ENCODE data around the gene PROZ. TPM values are rescaled to one million over a fixed set of nuclear protein-coding genes. Genes with fewer than 3 reads are reported as not detected.
"Not testable (repeated sequence)": the region's sequence is repeated elsewhere in the genome, so short reads cannot be mapped to it uniquely, and the experiment has no call there.

Gene PROZ
- not detected in 2 replicates for total RNA-seq (ENCODE audit: low replicate concordance)

- H3K4me3 ChIP-seq (ENCODE audit: low read depth, low read length): no peak within 1 kb of the TSS
- DNase-seq (ENCODE audit: low read depth): no peak
- TF ChIP-seq, protein P1, sequence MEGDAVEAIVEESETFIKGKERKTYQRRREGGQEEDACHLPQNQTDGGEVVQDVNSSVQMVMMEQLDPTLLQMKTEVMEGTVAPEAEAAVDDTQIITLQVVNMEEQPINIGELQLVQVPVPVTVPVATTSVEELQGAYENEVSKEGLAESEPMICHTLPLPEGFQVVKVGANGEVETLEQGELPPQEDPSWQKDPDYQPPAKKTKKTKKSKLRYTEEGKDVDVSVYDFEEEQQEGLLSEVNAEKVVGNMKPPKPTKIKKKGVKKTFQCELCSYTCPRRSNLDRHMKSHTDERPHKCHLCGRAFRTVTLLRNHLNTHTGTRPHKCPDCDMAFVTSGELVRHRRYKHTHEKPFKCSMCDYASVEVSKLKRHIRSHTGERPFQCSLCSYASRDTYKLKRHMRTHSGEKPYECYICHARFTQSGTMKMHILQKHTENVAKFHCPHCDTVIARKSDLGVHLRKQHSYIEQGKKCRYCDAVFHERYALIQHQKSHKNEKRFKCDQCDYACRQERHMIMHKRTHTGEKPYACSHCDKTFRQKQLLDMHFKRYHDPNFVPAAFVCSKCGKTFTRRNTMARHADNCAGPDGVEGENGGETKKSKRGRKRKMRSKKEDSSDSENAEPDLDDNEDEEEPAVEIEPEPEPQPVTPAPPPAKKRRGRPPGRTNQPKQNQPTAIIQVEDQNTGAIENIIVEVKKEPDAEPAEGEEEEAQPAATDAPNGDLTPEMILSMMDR (IDR thresholded peaks at IDR 0.05; ENCODE audit: insufficient read depth, low read length): no peak
Observed at GRCh38 chr13:113157929-113158747, at the start of gene PROZ. Gene PROZ (plus strand): TSS chr13:113158648. CDS start chr13:113158661, 13 bp downstream.

DNA sequence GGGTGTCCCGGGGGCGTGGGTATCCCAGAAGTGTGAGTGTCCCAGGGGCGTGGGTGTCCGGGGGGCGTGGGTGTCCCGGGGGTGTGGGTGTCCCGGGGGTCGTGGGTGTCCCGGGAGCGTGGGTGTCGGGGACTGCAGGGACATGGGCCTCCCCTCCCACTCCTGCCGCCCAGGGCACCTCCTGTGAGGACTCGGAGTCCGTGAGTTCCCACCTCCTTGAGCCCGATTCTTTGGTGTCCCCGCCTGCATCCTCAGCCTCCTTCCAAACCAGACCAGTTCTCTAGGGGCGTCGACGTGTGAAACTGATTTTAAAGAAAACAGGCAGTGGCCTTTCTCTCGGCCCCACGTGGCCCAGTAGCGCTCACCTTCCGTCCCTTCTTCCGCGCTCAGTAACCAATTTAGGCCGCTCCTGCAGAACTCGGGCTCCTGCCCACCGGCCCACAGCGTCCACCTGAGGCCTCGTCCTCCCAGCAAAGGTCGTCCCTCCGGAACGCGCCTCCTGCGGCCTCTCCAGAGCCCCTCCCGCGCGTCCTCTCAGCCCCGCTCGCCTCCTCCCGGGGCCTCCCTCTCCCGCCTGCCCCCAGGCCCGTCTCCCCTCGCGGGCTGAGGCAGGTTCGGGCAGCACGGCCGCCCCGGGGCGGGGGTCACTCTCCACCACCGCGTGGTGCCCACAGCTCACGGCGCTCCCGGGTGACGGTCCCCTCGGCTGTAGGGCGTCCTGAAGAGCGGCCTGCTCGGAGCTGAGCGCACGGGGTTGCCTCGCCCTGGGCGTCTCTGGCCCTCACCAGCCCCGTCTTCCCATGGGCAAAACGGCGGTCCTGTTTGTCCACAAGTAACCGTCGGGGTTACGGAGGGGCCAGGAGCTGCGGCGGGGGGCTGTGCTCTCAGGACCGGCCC lies 49.0 kb upstream of the PROZ start:
- DNase-seq (ENCODE audit: low read depth): no peak
- TF ChIP-seq, protein P1 (IDR thresholded peaks at IDR 0.05; ENCODE audit: insufficient read depth, low read length): no peak
- no peak overlapping the region for H3K4me3 ChIP-seq (ENCODE audit: low read depth, low read length)

GRCh38 chr13:113110048-113110851 lies 48.2 kb upstream of the PROZ start:
- H3K4me3 ChIP-seq (ENCODE audit: low read depth, low read length): no peak overlapping the region
- DNase-seq (ENCODE audit: low read depth): no peak
- TF ChIP-seq, protein P1 (IDR thresholded peaks at IDR 0.05; ENCODE audit: insufficient read depth, low read length): no peak

DNA sequence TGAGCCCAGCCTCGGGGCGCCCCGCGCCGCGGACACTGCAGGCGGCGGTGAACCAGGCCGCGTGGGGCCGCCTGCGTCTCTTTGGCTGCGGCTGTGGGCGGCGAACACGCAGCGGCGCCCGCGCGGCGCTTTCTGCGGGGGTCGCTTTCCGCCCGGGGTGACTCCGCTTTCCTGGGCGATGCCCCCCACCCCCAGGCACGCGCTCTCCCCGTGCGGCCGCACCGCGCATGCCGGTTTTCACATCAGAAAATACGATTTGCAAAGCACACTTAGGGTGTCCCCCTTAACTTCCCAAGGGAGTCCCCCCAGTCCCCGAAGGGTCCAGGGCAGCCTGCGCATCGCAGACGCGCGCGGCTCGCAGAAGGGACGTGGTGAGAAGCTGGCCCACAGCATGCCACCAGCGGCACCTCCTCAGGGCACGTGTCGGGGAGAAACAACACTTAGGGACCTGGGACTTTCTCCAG lies 47.6 kb upstream of the PROZ start:
- H3K4me3 ChIP-seq (ENCODE audit: low read depth, low read length): no peak overlapping the region
- no peak for DNase-seq (ENCODE audit: low read depth)
- TF ChIP-seq, protein P1 (IDR thresholded peaks at IDR 0.05; ENCODE audit: insufficient read depth, low read length): no peak

DNA sequence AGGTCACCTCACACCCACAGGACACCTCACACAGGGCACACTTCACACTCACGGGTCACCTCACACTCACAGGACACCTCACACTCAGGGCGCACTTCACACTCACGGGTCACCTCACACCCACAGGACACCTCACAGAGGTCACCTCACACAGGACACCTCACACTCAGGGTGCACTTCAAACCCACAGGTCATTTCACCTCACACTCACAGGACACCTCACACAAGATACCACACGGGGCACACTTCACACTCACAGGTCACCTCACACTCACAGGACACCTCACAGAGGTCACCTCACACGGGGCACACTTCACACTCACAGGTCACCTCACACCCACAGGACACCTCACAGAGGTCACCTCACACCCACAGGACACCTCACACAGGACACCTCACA lies 46.6 kb upstream of the PROZ start:
- not testable (repeated sequence) for DNase-seq (ENCODE audit: low read depth); H3K4me3 ChIP-seq (ENCODE audit: low read depth, low read length)

DNA sequence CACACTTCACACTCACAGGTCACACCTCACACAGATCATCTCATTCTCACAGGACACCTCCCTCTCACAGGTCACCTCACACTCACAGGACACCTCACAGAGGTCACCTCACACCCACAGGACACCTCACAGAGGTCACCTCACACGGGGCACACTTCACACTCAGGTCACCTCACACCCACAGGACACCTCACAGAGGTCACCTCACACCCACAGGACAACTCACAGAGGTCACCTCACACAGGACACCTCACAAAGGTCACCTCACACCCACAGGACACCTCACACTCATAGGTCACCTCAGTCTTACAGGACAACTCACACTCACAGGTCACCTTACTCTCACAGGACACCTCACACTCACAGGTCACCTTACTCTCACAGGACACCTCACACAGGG lies 46.0 kb upstream of the PROZ start:
- not testable (repeated sequence) for DNase-seq (ENCODE audit: low read depth); H3K4me3 ChIP-seq (ENCODE audit: low read depth, low read length)

Measured in fibroblast of the aortic adventitia (primary cell).